Activated CD4-positive, alpha-beta T cell treated with anti-CD3 and anti-CD28 coated beads for 24 hours (primary cell): ENCODE data around the gene C1D.
"Not testable (repeated sequence)": the region's sequence is repeated elsewhere in the genome, so short reads cannot be mapped to it uniquely, and the experiment has no call there.

Experiments
- DNase-seq, 2 donors: peaks; one replicate each; pipeline ENCODE4 v3.0.0-alpha.2; 2020; ENCODE audit warnings: low read depth in 2 of 2

Gene C1D

GRCh38 chr2:67999332-67999731 lies 63.5 kb downstream of the C1D start:
- DNase-seq: no peak

- DNase-seq: no peak
Measured at GRCh38 chr2:67997903-67998302, 64.9 kb downstream of the C1D start.

GRCh38 chr2:67997528-67997900 lies 65.3 kb downstream of the C1D start:
- DNase-seq: no peak

GRCh38 chr2:67996772-67997527 lies 65.9 kb downstream of the C1D start:
- DNase-seq: no peak

GRCh38 chr2:67994716-67995115 lies 68.1 kb downstream of the C1D start:
- no peak for DNase-seq

- not testable (repeated sequence) for DNase-seq
Measured at GRCh38 chr2:67994069-67994468, 68.7 kb downstream of the C1D start.

- DNase-seq: no peak
Measured at GRCh38 chr2:67993329-67993728, 69.5 kb downstream of the C1D start.

GRCh38 chr2:67991456-67991855 lies 71.3 kb downstream of the C1D start:
- DNase-seq: no peak
